Uterus (tissue), 4 donors: Measurements from ENCODE around the gene SLIT3. TPM values are rescaled to one million over a fixed set of nuclear protein-coding genes. Genes with fewer than 3 reads are reported as not detected.

Source experiments
- DNase-seq, 2 donors: peaks; one replicate each; pipeline ENCODE4 v3.0.0-alpha.2; 2019 to 2020
- H3K27ac ChIP-seq, 2 donors: fragments of 200-600 bp; sonication (generic); 1 replicate in 1 of 2; 2 replicates in 1 of 2; pipeline ENCODE4 v1.5.1; 2016 to 2018
- H3K27me3 ChIP-seq, 2 donors: fragments of 200-600 bp; sonication (generic); one replicate each; pipeline ENCODE4 v1.5.1; 2018 to 2019; ENCODE audit warnings: control low read depth in 1 of 2
- H3K36me3 ChIP-seq, 2 donors: fragments of 200-600 bp; sonication (generic); one replicate each; pipeline ENCODE4 v1.5.1; 2019; ENCODE audit warnings: control low read depth in 1 of 2
- H3K4me1 ChIP-seq, 2 donors: fragments of 200-600 bp; sonication (generic); one replicate each; pipeline ENCODE4 v1.5.1; 2018 to 2019; ENCODE audit warnings: control low read depth in 1 of 2
- H3K4me3 ChIP-seq, 2 donors: fragments of 200-600 bp; sonication (generic); 1 replicate in 1 of 2; 2 replicates in 1 of 2; pipeline ENCODE4 v1.5.1; 2018 to 2019; ENCODE audit warnings: mild to moderate bottlenecking in 1 of 2
- H3K9me3 ChIP-seq, 2 donors: fragments of 200-600 bp; sonication (generic); one replicate each; pipeline ENCODE4 v1.5.1; 2019; ENCODE audit warnings: control low read depth in 1 of 2
- CTCF ChIP-seq, 4 experiments: fragments of 200-600 bp in 2 of 4; fragments of 450-650 bp in 2 of 4; sonication (generic) in 2 of 4; IDR thresholded peaks; one replicate each; pipeline ENCODE4 v1.5.1; 2016 to 2019; ENCODE audit warnings: antibody characterized with exemption in 4 of 4, mild to moderate bottlenecking in 2 of 4, moderate library complexity in 1 of 4
- POLR2A ChIP-seq, 2 donors: fragments of 450-650 bp; IDR thresholded peaks; one replicate each; pipeline ENCODE4 v1.6.1; 2016; ENCODE audit warnings: antibody characterized with exemption in 2 of 2, mild to moderate bottlenecking in 1 of 2, moderate library complexity in 1 of 2
- intact Hi-C: fragments of 100-400 bp; cut with DNase I; formaldehyde crosslinking; loops from one replicate; pipeline ENCODE4 v1.15.1; 2023; ENCODE audit warnings: low total_unique reads
- total RNA-seq, 4 donors: library from RNA; depleted of rRNA in 3 of 4; stranded (reverse); fragments of >200 nt in 3 of 4; gene quantifications; one replicate each; pipeline versions ENCODE4 v1.1.0 to v1.2.4, GENCODE V29; 2014 to 2023
- donor health status: DM: yes; HTN: yes; CAD: no.

SLIT3 gene
- total RNA-seq, 4 donors from 2014 or later, result 9.4 to 62.2 (median 28.1) TPM

GRCh38 chr5:168740811-168741213 is 560.1 kb downstream of the SLIT3 start:
- H3K9me3 ChIP-seq, result no peaks in the 10 kb centered on the region
- H3K36me3 ChIP-seq, result no peaks in the 10 kb centered on the region
- H3K27ac ChIP-seq, result no peak overlapping the region
- H3K4me1 ChIP-seq, result no peaks in the 10 kb centered on the region
- H3K27me3 ChIP-seq, result no peaks in the 10 kb centered on the region
- H3K4me3 ChIP-seq, result no peak overlapping the region
- TF ChIP-seq POLR2A (IDR thresholded peaks at IDR 0.05), result no peak
- TF ChIP-seq CTCF (IDR thresholded peaks at IDR 0.05), result no peak
- intact Hi-C loops, result no loop called here
- DNase-seq, result peak in 1 of 2 donors; percentile 25

- no peaks in the 10 kb centered on the region for H3K36me3 ChIP-seq
- intact Hi-C loops, result no loop called here
- no peak overlapping the region for H3K27ac ChIP-seq
- TF ChIP-seq CTCF (IDR thresholded peaks at IDR 0.05) (no peak), POLR2A (IDR thresholded peaks at IDR 0.05) (no peak)
- no peak for DNase-seq
- H3K9me3 ChIP-seq, result no peaks in the 10 kb centered on the region
- no peak overlapping the region for H3K4me3 ChIP-seq
- H3K27me3 ChIP-seq, result no peaks in the 10 kb centered on the region
- H3K4me1 ChIP-seq, result no peaks in the 10 kb centered on the region
Observed at GRCh38 chr5:168740092-168740800, 560.7 kb downstream of the SLIT3 start.

GRCh38 chr5:168737066-168737465 is 563.9 kb downstream of the SLIT3 start:
- no peak for DNase-seq
- no peaks in the 10 kb centered on the region for H3K27me3 ChIP-seq
- H3K9me3 ChIP-seq, result no peaks in the 10 kb centered on the region
- H3K4me1 ChIP-seq, result no peaks in the 10 kb centered on the region
- no peaks in the 10 kb centered on the region for H3K36me3 ChIP-seq
- intact Hi-C loops, result no loop called here
- H3K4me3 ChIP-seq, result no peak overlapping the region
- no peak for TF ChIP-seq CTCF (IDR thresholded peaks at IDR 0.05)
- TF ChIP-seq POLR2A (IDR thresholded peaks at IDR 0.05), result no peak
- no peak overlapping the region for H3K27ac ChIP-seq

DNA sequence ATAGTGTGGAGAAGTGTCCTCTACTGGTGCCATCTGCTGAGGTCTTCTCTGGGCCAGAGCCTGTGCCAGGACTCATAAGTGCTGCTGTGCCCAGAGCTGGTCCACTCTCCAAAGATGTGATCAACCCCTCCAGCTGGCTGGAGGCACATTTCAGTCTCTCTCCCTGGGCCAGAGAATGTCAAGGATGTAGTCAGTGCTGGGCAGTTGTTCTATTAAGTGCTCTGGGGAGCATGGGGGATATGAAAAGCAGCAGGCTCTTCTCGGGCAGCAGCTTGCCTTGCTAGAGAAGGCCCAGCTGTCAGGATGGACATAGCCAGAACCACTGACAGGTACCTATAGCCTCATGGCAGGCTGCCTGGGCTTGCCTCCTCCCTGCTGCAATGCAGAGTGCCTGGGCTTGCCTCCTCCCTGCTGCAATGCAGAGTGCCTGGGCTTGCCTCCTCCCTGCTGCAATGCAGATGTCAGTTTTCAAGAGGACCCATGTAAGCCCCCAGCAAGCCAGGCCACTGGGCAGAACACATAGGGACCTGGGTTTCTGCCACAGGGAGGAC is 564.6 kb downstream of the SLIT3 start:
- H3K27me3 ChIP-seq, result no peaks in the 10 kb centered on the region
- no peaks in the 10 kb centered on the region for H3K9me3 ChIP-seq
- intact Hi-C loops, result no loop called here
- TF ChIP-seq POLR2A (IDR thresholded peaks at IDR 0.05) (no peak), CTCF (IDR thresholded peaks at IDR 0.05) (no peak)
- H3K4me3 ChIP-seq, result no peak overlapping the region
- no peak for DNase-seq
- no peaks in the 10 kb centered on the region for H3K36me3 ChIP-seq
- H3K4me1 ChIP-seq, result no peaks in the 10 kb centered on the region
- no peak overlapping the region for H3K27ac ChIP-seq

DNA sequence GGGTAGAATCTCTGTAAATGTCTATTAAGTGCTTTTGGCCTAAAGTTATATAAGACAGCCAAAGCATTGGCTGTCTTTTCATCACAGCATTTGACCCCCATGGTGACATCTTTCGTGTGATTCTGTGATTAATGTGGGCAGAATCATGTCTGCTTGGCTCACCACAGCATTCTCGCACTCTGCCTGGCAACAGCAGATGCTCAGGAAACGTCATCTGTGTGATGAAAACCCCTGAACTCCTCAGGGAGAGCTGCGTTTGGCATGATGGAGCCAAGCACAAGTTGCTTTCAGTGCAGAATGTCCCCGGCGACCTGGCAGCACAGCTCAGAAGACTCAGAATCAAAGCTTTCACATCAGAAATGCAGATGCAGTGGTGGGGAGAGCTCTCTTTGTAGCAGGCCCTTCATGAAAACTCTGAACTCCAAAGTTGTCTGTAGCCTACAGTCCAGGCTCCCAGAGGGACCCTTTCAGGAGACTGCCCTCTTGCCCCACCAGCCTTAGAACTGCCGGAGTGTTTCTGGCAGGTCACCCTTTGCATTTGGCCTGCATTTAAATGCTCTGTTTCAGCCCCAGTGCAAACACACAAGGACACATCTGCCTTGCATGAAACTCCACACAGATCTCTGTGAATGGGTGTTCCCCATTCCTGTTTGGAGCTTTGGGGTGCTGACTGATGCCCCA is 566.2 kb downstream of the SLIT3 start:
- Histone ChIP-seq H3K36me3 (no peaks in the 10 kb centered on the region), H3K27ac (no peak overlapping the region), H3K27me3 (no peaks in the 10 kb centered on the region), H3K4me1 (no peaks in the 10 kb centered on the region), H3K9me3 (no peaks in the 10 kb centered on the region), H3K4me3 (no peak overlapping the region)
- DNase-seq, result peak; percentile 32 to 50
- TF ChIP-seq POLR2A (IDR thresholded peaks at IDR 0.05) (no peak), CTCF (IDR thresholded peaks at IDR 0.05) (no peak)
- intact Hi-C loops, result no loop called here
